KOPT-K1 (cell line): ENCODE data around the gene DNAH1.

Source experiments
- H3K27ac ChIP-seq: fragments of 200-600 bp; sonication (generic); 2 replicates; pipeline ENCODE4 v1.5.1; 2016; ENCODE audit warnings: antibody characterized with exemption, mild to moderate bottlenecking, low read depth, low read length; ENCODE audit not compliant: poor library complexity, severe bottlenecking
- H3K36me3 ChIP-seq: fragments of 200-600 bp; sonication (generic); 2 replicates; pipeline ENCODE4 v1.5.1; 2017; ENCODE audit warnings: antibody characterized with exemption, mild to moderate bottlenecking, low read length, moderate library complexity; ENCODE audit not compliant: insufficient read depth
- H3K9me3 ChIP-seq: fragments of 200-600 bp; sonication (generic); 2 replicates; pipeline ENCODE4 v1.5.1; 2017; ENCODE audit warnings: antibody characterized with exemption, low read length, mild to moderate bottlenecking; ENCODE audit not compliant: insufficient read depth, poor library complexity, severe bottlenecking

The DNAH1 gene

DNA sequence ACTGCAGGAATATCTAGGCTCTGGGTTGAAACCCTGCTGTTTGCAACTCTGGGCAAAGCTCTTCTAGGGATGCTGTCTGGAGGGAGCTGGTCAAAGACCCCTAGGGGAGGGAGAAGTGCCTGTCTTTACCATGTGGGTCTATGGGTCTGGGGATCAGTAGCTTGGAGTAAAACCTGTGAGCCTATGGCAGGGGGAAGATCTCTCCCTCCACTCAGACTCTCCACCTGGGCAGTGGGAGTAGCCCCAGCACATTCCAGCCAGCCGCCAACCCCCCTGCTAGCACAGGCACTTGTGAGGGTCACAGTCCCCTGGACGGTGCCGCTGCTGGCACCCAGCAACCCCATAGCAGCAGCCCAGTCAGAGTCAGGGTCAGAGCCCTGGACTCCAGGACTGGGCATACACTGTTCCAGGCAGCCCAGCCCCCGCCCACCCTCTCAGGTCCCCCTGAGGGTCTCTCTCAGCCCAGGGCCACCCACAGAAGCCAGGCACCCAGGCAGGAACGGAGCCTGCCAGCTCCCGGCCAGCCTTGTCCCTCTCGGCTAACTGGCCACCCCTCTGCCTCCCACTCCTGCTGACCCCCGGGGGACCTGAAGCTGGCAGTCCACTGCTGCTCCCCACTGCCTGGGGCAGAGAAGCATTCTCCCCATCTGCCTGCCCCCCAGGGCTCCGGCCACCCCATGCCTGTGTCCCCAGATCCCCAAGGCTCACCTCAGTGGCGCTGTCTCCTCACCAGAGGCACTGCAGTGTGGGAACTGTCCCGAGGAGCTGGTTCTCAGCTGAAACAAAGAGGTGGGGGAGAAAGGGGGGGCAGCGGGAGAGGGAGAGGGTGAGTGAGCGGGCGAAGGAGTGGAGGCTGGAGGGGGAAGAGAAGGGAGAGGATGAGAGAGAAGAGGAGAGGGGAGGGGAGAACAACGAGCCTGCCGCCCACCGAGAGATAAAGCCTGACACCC is 17.7 kb upstream of the DNAH1 start:
- Histone ChIP-seq H3K36me3 (peaks cover 7% of the 10 kb centered on the region; the same call in 1 of the 2 replicates), H3K27ac (no peak overlapping the region), H3K9me3 (no peaks in the 10 kb centered on the region)

DNA sequence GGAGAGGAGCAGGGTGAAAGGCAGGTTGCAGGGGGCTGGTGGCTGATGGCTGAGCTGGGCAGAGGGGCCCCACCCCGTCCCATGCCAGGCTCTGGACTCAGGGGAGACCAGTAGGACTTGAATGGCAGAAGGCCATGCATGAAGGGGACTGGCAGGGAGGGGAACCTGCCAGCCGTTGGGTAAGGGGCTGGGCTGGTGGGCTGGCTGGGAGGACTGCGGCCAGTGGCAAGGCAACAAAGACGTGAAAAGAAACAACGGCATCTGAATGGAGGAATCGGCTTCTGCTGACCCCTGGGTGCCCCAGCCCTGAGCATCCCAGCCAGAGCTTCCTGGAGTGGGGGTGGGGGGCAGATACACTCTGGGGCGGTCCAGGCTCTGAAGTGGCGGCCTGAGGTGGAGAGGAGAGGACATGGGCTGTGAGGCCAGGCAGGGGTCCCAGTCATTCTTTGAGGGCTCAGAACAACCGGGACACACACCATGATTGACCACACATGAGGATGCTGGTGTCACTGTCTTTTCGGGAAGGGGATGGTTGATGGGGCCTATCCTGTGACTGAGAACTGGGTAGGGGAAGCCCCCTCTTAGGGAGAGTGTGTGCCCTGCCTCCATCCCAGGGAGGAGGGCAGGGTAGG is 16.8 kb upstream of the DNAH1 start:
- Histone ChIP-seq H3K27ac (no peak overlapping the region), H3K9me3 (no peaks in the 10 kb centered on the region), H3K36me3 (no peaks in the 10 kb centered on the region)

DNA sequence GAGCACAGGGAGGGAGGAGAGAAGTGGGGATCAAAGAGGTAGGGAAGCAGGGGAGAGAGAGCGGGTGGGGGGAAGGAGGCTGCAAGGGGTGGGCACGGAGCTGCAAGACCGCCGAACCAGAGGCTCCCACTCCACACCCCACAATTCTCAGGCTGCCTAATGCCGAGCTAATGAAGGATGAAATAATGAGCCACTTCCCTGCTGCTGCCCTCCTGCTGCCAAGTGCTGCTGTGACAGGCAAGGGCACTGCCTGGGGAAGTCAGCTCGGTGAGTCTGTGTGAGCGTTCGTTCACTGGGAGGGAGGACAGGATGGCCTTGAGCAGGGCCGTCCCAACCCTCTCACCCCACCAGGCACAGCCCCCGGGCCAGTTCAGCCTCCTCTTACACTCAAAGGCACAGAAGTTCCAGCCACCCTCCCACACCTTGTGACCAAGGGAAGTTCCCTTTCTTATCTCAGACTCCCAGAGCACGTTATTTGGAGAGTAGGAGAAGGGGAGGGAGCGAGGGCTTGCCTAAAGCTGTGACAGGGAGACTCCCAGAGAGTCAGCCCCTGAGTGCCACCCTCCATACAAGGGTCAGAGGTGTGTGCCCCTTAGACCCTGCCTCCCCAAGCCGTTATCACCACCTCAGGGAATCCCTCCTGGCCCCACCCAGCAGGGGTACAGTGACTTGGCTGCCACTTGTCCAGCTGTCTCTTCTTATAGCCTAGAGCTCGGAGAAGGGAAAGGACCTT is 16.1 kb upstream of the DNAH1 start:
- Histone ChIP-seq H3K9me3 (no peaks in the 10 kb centered on the region), H3K27ac (no peak overlapping the region), H3K36me3 (no peaks in the 10 kb centered on the region)

DNA sequence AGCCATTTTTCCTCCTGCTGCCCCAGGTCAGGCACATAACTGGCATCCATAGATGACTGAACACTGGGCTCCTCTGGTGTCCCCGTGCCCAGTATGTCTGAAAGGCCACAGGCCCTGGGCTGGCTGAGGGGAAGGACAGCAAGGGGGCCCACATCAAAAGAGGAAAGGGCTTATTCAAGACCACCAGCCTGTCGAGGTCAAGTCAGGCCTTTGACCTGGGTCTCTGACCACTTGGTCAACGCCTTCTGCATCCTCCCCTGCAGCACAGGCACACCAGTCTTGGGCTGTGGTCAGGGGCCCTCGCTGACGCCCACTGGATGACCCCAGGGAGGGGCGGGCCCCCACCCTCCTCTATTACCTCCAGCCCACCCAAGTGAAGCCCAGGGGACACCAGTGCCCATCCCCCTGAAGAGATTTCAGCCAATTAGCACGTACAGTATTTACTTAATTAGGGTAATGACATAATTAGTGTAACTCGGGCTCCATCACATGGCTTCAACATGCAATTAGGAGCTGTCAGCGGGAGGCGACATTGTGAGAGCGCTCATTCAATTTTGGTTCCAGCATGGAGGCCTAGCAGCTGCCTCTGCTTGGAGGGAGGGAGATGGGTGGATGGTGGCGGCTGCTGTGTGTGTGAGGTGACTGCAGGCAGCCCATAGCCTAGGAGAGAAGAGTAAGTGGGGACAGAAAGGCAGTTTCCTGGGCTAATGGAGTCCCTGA is 13.5 kb upstream of the DNAH1 start:
- Histone ChIP-seq H3K9me3 (no peaks in the 10 kb centered on the region), H3K27ac (no peak overlapping the region), H3K36me3 (no peaks in the 10 kb centered on the region)

DNA sequence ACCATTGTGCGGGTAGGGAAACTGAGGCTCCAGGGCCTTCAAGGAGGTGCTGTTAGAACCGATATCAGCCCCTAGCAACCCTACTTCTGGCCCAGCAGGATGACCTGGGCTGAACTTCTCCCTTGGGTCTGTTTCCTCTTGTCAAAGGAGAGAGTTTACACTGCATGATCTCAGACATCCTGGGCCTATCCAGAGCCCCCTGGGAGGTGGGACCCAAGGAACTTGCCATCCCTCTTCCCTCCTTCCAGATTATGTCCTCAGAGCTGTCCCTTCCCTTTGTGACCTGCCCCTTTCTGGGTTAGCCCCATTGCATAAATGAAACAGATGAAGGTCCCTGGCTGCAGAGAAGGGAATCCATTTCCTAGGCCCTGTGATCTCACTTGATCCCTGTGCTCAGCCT is 12.3 kb upstream of the DNAH1 start:
- H3K36me3 ChIP-seq, result no peaks in the 10 kb centered on the region
- no peaks in the 10 kb centered on the region for H3K9me3 ChIP-seq
- no peak overlapping the region for H3K27ac ChIP-seq

DNA sequence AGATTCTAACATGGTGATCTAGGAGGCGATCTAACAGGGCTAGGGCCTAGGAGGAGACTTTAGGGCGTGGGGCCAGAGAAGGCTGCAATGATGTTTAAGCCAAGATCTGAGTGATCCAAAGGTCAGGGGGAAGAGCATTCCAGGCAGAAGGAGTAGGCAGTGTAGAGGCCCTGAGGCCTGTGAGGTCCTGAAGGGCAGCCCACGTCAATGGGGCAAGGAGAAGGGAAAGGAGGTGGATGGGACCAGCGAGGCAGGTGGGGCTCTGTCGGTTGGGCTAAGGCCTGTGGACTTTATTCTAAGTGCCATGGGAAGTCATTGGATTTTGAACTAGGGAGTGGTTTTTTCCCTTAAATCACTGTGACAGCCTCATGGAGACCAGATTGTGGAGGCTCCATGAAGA is 10.2 kb upstream of the DNAH1 start:
- Histone ChIP-seq H3K36me3 (no peaks in the 10 kb centered on the region), H3K27ac (no peak overlapping the region), H3K9me3 (no peaks in the 10 kb centered on the region)

DNA sequence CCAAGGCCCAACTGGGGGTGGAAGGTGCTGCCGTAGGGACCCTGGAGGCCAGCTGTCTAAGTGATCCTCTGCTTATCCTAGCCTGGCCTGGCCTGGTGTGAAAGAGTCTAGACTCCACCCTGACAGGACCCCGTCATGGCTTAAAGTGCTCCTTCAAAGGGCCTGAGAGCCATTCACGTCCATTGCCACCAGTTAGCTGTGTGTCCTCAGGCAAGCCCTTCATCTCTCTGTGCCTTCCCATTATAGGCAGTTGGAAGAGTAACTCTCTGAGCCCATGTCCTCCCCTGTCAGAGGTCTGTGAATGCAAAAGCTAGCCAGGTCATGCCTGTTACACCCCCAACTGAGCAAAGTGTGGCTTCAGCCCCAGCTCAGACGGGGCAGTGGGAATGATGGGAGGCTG is 9.1 kb upstream of the DNAH1 start:
- Histone ChIP-seq H3K27ac (no peak overlapping the region), H3K36me3 (no peaks in the 10 kb centered on the region), H3K9me3 (no peaks in the 10 kb centered on the region)

DNA sequence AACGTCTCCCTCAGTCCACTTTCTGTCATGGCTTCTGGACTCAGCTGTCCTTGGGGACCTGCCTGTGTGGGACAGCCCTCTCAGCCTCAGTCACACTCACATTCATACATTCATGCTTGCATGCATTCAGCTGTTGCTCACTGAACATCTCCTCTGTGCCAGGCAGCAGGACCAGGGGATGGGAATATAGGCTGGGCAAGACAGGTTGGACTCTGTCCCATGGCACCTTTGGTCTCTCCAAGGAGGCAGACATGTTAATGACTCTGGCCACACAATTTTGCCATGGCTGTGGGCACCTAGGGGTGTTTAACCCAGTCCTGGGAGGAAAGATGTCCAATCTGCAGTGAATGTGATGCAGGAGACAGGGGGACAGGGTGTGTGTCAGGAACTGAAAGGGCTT is 7.8 kb upstream of the DNAH1 start:
- Histone ChIP-seq H3K36me3 (no peaks in the 10 kb centered on the region), H3K27ac (peak overlapping the region; percentile 42), H3K9me3 (no peaks in the 10 kb centered on the region)

DNA sequence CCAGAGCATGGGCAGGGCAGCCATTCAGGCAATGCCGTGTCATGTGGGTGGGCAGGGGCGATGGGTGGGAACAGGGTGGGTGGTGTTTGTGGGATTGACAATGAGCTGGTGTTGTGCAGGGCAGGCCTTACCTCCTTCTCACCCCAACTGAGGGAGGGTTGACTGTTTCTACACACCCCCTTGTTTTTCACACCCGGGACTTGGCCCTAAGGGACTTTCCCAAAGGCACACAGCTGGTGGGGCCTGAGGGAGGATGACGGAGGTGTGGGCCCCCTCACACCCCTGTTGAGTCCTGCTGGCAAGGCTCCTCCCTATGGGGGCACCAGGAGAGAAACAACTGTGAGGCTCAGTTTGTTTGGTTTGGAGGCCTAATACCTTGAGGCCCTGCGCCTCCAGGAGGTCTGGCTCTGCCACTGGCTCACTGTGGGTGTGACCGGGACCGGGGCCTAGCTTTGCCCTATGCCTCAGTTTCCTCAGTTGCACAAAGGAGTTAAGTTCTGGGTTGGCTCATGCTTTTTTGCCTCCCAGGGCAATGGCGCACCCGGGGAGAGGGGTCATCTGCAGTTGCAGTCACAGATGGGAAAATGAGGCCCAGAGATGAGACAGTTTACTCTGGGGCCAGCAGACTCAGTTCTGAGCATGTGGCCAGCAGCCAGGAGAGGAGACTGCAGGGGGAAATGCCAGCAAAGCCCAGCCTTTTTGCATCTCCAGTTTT is 5.1 kb upstream of the DNAH1 start:
- Histone ChIP-seq H3K36me3 (no peaks in the 10 kb centered on the region), H3K27ac (no peak overlapping the region), H3K9me3 (no peaks in the 10 kb centered on the region)

DNA sequence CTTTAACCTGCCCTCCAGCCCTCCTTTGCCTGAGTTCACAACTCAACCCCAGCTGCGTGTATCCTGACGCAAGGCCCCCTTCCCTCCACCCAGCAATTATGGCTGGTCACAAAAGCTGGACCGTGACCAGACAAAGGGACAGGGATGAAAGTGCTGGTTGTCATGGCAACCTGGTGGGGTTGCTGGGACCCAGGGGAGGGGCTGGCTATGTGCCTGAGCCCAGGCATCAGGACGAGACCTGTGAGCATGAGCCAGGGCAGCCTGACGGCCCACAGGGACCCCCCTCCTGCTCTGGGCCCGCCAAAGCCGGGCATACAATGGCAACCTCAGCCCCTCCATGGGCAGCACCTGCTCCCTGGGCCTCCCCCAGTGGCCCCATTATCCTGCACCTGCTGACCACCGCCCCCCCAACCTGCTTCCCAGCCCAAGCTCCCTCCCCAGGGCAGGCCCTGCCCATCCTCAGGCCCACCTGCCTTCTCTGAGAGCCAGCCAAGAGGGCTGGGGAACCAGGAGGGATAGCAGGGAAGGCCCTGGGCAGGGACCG is 4.5 kb upstream of the DNAH1 start:
- Histone ChIP-seq H3K36me3 (no peaks in the 10 kb centered on the region), H3K27ac (no peak overlapping the region), H3K9me3 (no peaks in the 10 kb centered on the region)

DNA sequence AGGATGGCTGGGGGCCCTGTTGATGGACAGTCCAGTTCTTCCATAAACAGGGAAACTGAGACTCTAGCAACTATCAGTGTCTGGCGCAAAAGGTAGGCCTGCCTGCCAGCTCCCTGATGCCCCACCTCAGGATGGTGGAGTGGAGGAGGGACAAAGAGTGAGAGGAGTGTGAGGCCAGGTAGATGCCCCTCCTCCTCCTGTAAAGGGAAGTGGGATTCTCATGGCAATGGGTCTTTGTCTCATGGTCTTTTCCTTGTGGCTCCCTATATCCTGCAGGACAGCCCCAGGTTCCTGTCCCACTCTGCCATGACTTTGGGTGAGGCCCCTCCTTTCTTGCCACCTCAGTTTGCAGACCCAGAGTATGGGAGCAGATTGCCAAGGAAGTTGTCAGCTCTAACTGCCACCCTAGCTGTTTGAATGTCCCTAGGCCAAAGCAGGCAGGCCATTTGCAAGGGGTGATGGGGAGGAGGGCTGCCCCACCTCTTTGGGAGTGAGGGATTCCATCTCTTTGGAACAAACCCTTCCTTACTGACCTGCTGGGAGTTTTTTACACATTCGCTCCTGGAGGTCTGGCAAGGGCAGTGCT is 2.8 kb upstream of the DNAH1 start:
- H3K36me3 ChIP-seq, result no peaks in the 10 kb centered on the region
- no peak overlapping the region for H3K27ac ChIP-seq
- H3K9me3 ChIP-seq, result no peaks in the 10 kb centered on the region

DNA sequence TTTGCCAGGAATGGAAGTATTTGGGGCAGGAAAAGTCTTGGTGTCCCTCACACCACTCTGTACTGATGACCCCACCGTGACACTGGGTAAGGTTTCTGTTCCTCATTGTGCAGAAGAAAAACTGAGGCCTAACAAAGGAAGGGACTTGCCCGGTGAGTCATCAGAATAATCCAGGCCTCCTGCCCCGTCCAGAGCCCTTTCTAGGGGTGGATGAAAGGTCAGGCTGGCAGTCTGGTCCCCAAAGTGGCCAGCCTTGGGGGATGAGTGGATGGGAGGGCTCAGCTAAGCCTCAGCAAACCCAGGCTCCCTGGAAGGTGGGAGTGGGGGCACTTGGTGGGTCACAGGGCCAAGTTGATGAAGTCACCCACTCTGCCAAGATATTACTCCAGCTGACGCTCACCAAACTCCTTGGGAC is 2.3 kb upstream of the DNAH1 start:
- H3K36me3 ChIP-seq, result no peaks in the 10 kb centered on the region

DNA sequence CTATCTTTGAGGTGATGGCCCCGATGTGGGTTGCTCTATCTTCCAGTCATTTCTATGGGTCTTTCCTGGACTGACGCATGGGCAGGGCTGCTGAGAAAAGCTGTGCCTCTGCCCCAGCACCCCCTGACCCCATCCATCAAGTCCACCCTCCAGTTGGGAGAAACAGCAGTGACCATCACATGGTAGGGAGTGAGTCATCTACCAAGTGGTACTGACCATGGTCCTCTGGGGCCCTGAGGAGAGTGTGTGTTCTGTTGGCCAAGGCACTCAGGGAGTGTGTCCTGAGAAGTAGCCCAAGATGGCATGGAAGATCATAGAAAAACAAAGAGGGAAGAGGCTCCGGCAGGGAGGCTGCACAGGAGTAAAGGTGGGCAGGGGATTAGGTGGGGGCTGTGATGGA is 1.6 kb upstream of the DNAH1 start:
- H3K36me3 ChIP-seq, result no peaks in the 10 kb centered on the region
- no peaks in the 10 kb centered on the region for H3K9me3 ChIP-seq
- H3K27ac ChIP-seq, result no peak overlapping the region

More for the DNA sequence above, 2.3 kb upstream of the DNAH1 start:
- no peaks in the 10 kb centered on the region for H3K9me3 ChIP-seq
- no peak overlapping the region for H3K27ac ChIP-seq

DNA sequence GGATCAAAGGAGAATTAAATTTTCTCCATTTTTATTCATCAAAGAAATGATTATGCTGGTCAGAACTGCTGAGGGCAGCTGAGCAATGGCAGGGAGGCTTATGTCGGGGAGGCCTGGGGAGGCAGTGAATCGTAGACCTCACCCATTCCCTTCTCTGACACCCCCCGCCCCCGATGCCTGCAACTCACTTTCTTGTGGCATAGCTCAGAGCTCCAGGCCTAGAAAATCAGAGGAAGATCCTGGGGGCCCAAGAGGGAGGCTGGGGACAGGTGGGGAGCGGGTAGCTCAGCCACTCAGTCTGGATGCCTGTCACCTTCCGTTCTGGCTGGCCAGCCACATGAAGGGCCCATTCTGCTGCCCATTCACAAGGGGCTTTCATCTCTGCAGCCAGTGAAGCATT is 1.1 kb upstream of the DNAH1 start:
- Histone ChIP-seq H3K9me3 (no peaks in the 10 kb centered on the region), H3K27ac (no peak overlapping the region), H3K36me3 (no peaks in the 10 kb centered on the region)
